CD14-positive monocyte (primary cell): ENCODE results near the gene MDGA2. TPM values are rescaled to one million over a fixed set of nuclear protein-coding genes. Genes with fewer than 3 reads are reported as not detected.

ENCODE experiments used
- DNase-seq, 3 donors: peaks; one replicate each; pipeline ENCODE4 v3.0.0-alpha.2; 2011 to 2022
- H2AFZ ChIP-seq: 2 replicates; pipeline ENCODE4 v1.6.0; 2012; ENCODE audit warnings: mild to moderate bottlenecking, low read depth, low read length, inconsistent platforms; ENCODE audit not compliant: insufficient read depth, poor library complexity, severe bottlenecking
- H3K27ac ChIP-seq, 2 donors: 1 replicate in 1 of 2; 2 replicates in 1 of 2; pipeline ENCODE4 v1.5.1; 2012 to 2013; ENCODE audit warnings: low read length in 2 of 2, control low read depth in 1 of 2, inconsistent platforms in 1 of 2, low read depth in 1 of 2, mild to moderate bottlenecking in 1 of 2
- H3K27me3 ChIP-seq, 2 donors: one replicate each; pipeline versions ENCODE4 v1.6.0 to v1.6.1; 2011 to 2013; ENCODE audit warnings: low read length in 2 of 2; ENCODE audit not compliant: control insufficient read depth in 2 of 2, insufficient read depth in 2 of 2
- H3K36me3 ChIP-seq, 2 donors: replicated peaks in 1 of 2; 1 replicate in 1 of 2; 2 replicates in 1 of 2; pipeline versions ENCODE4 v1.5.1 to v1.6.1; 2012 to 2013; ENCODE audit warnings: low read length in 2 of 2, control low read depth in 1 of 2, inconsistent platforms in 1 of 2, mild to moderate bottlenecking in 1 of 2; ENCODE audit not compliant: insufficient read depth in 2 of 2, control insufficient read depth in 1 of 2
- H3K4me1 ChIP-seq, 2 donors: 1 replicate in 1 of 2; 2 replicates in 1 of 2; pipeline versions ENCODE4 v1.5.1 to v1.6.1; 2012 to 2013; ENCODE audit warnings: low read length in 2 of 2, control low read depth in 1 of 2, inconsistent platforms in 1 of 2, mild to moderate bottlenecking in 1 of 2, moderate library complexity in 1 of 2; ENCODE audit not compliant: insufficient read depth in 2 of 2, control insufficient read depth in 1 of 2
- H3K4me2 ChIP-seq: replicated peaks from 2 replicates; pipeline ENCODE3; 2012; ENCODE audit warnings: low read length, moderate library complexity, mild to moderate bottlenecking; ENCODE audit not compliant: poor library complexity, severe bottlenecking; ENCODE audit errors: extremely low read depth
- H3K4me3 ChIP-seq, 3 experiments: fragments of 200-600 bp in 1 of 3; sonication (generic) in 1 of 3; replicated peaks in 1 of 3; 1 replicate in 2 of 3; 2 replicates in 1 of 3; pipeline ENCODE4 v1.5.1; 2011 to 2013; ENCODE audit warnings: low read length in 3 of 3, mild to moderate bottlenecking in 3 of 3, control low read depth in 2 of 3, low read depth in 2 of 3, inconsistent platforms in 1 of 3, moderate library complexity in 1 of 3
- H3K79me2 ChIP-seq: 2 replicates; pipeline ENCODE4 v1.6.0; 2012; ENCODE audit warnings: mild to moderate bottlenecking, control low read depth, inconsistent platforms, low read length, moderate library complexity; ENCODE audit not compliant: insufficient read depth
- H3K9ac ChIP-seq: 2 replicates; pipeline ENCODE4 v1.6.0; 2017; ENCODE audit warnings: low read length, mild to moderate bottlenecking; ENCODE audit not compliant: insufficient read depth, poor library complexity, severe bottlenecking
- H3K9me3 ChIP-seq, 2 donors: replicated peaks in 1 of 2; 1 replicate in 1 of 2; 2 replicates in 1 of 2; pipeline versions ENCODE4 v1.5.1 to v1.6.1; 2012 to 2013; ENCODE audit warnings: low read length in 2 of 2, control low read depth in 1 of 2; ENCODE audit not compliant: control insufficient read depth in 1 of 2, insufficient read depth in 1 of 2
- H4K20me1 ChIP-seq: 2 replicates; pipeline ENCODE4 v1.6.0; 2012; ENCODE audit warnings: mild to moderate bottlenecking, low read length, control low read depth, moderate library complexity; ENCODE audit not compliant: insufficient read depth
- H3K27ac Mint-ChIP-seq, 7 donors: one replicate each; pipeline ENCODE4 v1.8.0; 2020; ENCODE audit warnings: mild to moderate bottlenecking in 7 of 7, mixed read lengths in 7 of 7, moderate library complexity in 6 of 7, inconsistent platforms in 2 of 7
- H3K27me3 Mint-ChIP-seq, 3 donors: one replicate each; pipeline ENCODE4 v1.8.0; 2021 to 2022; ENCODE audit warnings: low read depth in 3 of 3, mild to moderate bottlenecking in 3 of 3, mixed read lengths in 3 of 3, moderate library complexity in 3 of 3, inconsistent platforms in 1 of 3
- H3K36me3 Mint-ChIP-seq, 2 donors: one replicate each; pipeline ENCODE4 v1.8.0; 2020; ENCODE audit warnings: mixed read lengths in 2 of 2, inconsistent platforms in 1 of 2, mild to moderate bottlenecking in 1 of 2
- H3K4me1 Mint-ChIP-seq: one replicate; pipeline ENCODE4 v1.8.0; 2020; ENCODE audit warnings: mild to moderate bottlenecking, mixed read lengths
- H3K4me3 Mint-ChIP-seq, 2 donors: one replicate each; pipeline ENCODE4 v1.8.0; 2020; ENCODE audit warnings: mild to moderate bottlenecking in 2 of 2, mixed read lengths in 2 of 2, moderate library complexity in 1 of 2
- H3K9me3 Mint-ChIP-seq, 7 donors: one replicate each; pipeline ENCODE4 v1.8.0; 2020 to 2022; ENCODE audit warnings: mixed read lengths in 7 of 7, mild to moderate bottlenecking in 6 of 7, moderate library complexity in 6 of 7, inconsistent platforms in 2 of 7
- WGBS: methylation state at CpG from one replicate; pipeline ENCODE4 v1.1.5; 2013; ENCODE audit warnings: missing lambda C conversion rate; ENCODE audit not compliant: insufficient coverage; 5-methylcytosine and 5-hydroxymethylcytosine counted together
- intact Hi-C, 2 donors: fragments of 100-400 bp; cut with micrococcal nuclease; formaldehyde crosslinking; loops; one replicate each; pipeline versions ENCODE4 v1.15.0 to v1.15.1; 2023
- polyA plus RNA-seq, 3 donors: library from polyadenylated mRNA; depleted of rRNA in 1 of 3; unstranded in 2 of 3; stranded (reverse) in 1 of 3; fragments of 300-500 nt in 2 of 3; fragments of >200 nt in 1 of 3; fragmentation: Illumina TruSeq in 2 of 3; gene quantifications; 1 replicate in 2 of 3; 2 replicates in 1 of 3; pipeline ENCODE4 v1.2.3, GENCODE V29; 2012 to 2021
- TF ChIP-seq, protein P1 (sequence below): fragments of 200-600 bp; IDR thresholded peaks from one replicate; pipeline ENCODE4 v1.8.0; 2022; ENCODE audit warnings: antibody characterized with exemption, mild to moderate bottlenecking

Gene MDGA2
- polyA plus RNA-seq, 3 donors: not detected

DNA sequence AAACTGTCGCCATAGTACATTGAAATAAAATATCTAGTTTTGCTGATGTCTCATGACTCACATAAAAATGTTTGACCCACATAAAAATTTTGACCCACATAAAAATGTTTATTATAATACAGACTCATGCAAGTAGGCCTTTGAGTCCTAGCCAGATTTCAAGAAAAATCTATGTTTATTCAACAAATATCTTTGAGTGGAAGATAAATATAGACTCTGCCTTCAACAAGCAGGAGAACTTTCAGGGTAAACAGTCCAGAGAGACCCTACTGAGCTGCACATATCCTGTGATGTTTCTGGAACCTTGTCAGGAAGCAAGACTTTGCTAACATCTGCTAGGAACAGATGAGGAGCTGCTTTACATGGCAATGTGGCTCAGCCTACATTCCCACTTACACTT is 283.1 kb downstream of the MDGA2 start:
- intact Hi-C loops: no loop called here
- H3K36me3 Mint-ChIP-seq: no peaks in the 10 kb centered on the region
- TF ChIP-seq, protein P1, sequence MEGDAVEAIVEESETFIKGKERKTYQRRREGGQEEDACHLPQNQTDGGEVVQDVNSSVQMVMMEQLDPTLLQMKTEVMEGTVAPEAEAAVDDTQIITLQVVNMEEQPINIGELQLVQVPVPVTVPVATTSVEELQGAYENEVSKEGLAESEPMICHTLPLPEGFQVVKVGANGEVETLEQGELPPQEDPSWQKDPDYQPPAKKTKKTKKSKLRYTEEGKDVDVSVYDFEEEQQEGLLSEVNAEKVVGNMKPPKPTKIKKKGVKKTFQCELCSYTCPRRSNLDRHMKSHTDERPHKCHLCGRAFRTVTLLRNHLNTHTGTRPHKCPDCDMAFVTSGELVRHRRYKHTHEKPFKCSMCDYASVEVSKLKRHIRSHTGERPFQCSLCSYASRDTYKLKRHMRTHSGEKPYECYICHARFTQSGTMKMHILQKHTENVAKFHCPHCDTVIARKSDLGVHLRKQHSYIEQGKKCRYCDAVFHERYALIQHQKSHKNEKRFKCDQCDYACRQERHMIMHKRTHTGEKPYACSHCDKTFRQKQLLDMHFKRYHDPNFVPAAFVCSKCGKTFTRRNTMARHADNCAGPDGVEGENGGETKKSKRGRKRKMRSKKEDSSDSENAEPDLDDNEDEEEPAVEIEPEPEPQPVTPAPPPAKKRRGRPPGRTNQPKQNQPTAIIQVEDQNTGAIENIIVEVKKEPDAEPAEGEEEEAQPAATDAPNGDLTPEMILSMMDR: no peak

DNA sequence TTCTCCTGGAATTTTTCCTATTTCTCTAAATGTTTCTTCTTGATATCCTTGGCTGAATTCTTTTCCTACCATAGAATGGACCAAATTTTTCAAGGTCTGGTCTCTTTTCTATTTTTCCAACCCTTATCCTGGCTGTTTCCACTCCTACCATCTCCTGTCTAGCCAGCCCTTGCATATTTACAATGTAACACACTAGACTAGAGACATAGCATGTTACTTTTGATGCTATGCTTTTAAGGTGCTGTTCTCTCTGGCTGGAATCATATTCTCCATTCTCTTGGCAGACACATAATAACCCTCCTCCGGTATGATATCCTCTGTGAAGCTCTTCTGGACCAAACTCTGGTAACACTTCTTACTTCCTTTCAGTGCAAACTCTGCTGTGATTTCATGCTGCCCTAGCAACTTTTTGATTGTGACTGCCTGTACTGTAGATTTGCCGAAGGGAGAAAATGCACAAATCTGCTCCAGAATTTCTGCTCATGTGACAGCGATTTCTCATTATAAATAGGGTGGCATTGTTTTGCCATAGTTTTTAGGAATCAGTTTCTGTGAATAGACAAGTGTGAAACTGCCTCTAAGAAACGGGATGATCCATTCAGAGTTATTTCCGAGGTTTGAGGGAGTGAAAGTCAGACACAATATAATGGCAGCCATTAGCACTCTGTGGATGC is 284.4 kb downstream of the MDGA2 start:
- Mint-ChIP-seq H3K36me3 (no peaks in the 10 kb centered on the region), H3K27ac (no peak overlapping the region), H3K4me1 (no peaks in the 10 kb centered on the region), H3K9me3 (peaks cover 0 to 8% (median 1%) of the 10 kb centered on the region in 7 donors), H3K27me3 (no peaks in the 10 kb centered on the region), H3K4me3 (no peak overlapping the region)
- Histone ChIP-seq H3K27me3 (no peaks in the 10 kb centered on the region), H3K4me3 (no peak overlapping the region), H3K27ac (no peak overlapping the region), H2AFZ (no peak overlapping the region), H3K79me2 (no peaks in the 10 kb centered on the region), H3K4me1 (no peaks in the 10 kb centered on the region), H3K36me3 (no peaks in the 10 kb centered on the region), H3K9ac (no peak overlapping the region), H3K4me2 (no peak overlapping the region), H4K20me1 (no peaks in the 10 kb centered on the region), H3K9me3 (no peaks in the 10 kb centered on the region)
- WGBS: 98% methylated on average over 4 of the region's 5 CpGs
- DNase-seq: no peak
- intact Hi-C loops: no loop called here
- TF ChIP-seq, protein P1: no peak

More for the DNA sequence above, 283.1 kb downstream of the MDGA2 start:
- no peak for DNase-seq
- Mint-ChIP-seq H3K9me3 (peaks cover 0 to 8% (median 2%) of the 10 kb centered on the region in 7 donors), H3K4me3 (no peak overlapping the region), H3K27ac (no peak overlapping the region), H3K4me1 (no peaks in the 10 kb centered on the region), H3K27me3 (no peaks in the 10 kb centered on the region)
- Histone ChIP-seq H3K27me3 (no peaks in the 10 kb centered on the region), H3K27ac (no peak overlapping the region), H2AFZ (no peak overlapping the region), H3K9ac (no peak overlapping the region), H3K79me2 (no peaks in the 10 kb centered on the region), H3K4me2 (no peak overlapping the region), H3K4me3 (no peak overlapping the region), H4K20me1 (no peaks in the 10 kb centered on the region), H3K36me3 (no peaks in the 10 kb centered on the region), H3K9me3 (no peaks in the 10 kb centered on the region), H3K4me1 (no peaks in the 10 kb centered on the region)
- no CpG with 5 or more reads among the region's 1 CpG for WGBS
